ENCODE results near the gene QKI. TPM values are rescaled to one million over a fixed set of nuclear protein-coding genes. Genes with fewer than 3 reads are reported as not detected.

The QKI gene
- total RNA-seq, 3 donors from 2014 or later: 158 to 304 (median 172) TPM

GRCh38 chr6:163545370-163545769, 130.9 kb downstream of the QKI start:
- Histone ChIP-seq H3K4me1 (no peaks in the 10 kb centered on the region), H3K36me3 (no peaks in the 10 kb centered on the region), H3K27me3 (no peaks in the 10 kb centered on the region), H3K27ac (no peak overlapping the region), H3K9me3 (no peaks in the 10 kb centered on the region), H3K4me3 (no peak overlapping the region)
- no peak for DNase-seq (ENCODE audit: low spot score in 2 of 2)
- no peak for TF ChIP-seq POLR2A (IDR thresholded peaks at IDR 0.05)
- TF ChIP-seq POLR2AphosphoS5 (IDR thresholded peaks at IDR 0.05): no peak
- no peak for TF ChIP-seq CTCF (IDR thresholded peaks at IDR 0.05)
- intact Hi-C loops (cut with DNase I; ENCODE audit: low total_unique reads): no loop called here

- TF ChIP-seq CTCF (IDR thresholded peaks at IDR 0.05) (no peak), POLR2AphosphoS5 (IDR thresholded peaks at IDR 0.05) (no peak), POLR2A (IDR thresholded peaks at IDR 0.05) (no peak)
- Histone ChIP-seq H3K27ac (no peak overlapping the region), H3K4me1 (no peaks in the 10 kb centered on the region), H3K36me3 (no peaks in the 10 kb centered on the region), H3K27me3 (no peaks in the 10 kb centered on the region), H3K4me3 (no peak overlapping the region), H3K9me3 (no peaks in the 10 kb centered on the region)
- intact Hi-C loops (cut with DNase I; ENCODE audit: low total_unique reads): no loop called here
- no peak for DNase-seq (ENCODE audit: low spot score in 2 of 2)
These were observed 132.8 kb downstream of the QKI start for GRCh38 chr6:163547287-163547686.

DNA sequence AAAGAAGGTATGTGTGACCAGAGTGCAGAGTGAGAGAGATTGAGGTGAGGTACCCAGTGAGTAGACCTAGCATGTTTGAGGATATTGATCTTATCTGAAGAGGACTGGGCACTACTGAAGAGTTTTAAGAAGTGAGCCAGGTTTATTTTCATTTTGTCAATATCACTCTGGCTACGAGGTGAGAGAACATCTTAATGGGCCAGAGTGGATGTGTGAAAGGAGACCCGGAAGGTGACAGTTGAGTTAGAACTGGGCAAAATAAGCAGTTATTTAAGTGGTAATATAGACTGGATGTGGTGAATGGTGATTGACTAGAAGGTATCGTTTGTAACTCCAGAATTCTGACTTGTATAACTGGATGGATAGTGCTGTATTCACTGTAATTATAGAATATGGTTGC, 134.1 kb downstream of the QKI start:
- intact Hi-C loops (cut with DNase I; ENCODE audit: low total_unique reads): no loop called here
- no peak overlapping the region for H3K4me3 ChIP-seq
- TF ChIP-seq CTCF (IDR thresholded peaks at IDR 0.05) (no peak), POLR2AphosphoS5 (IDR thresholded peaks at IDR 0.05) (no peak), POLR2A (IDR thresholded peaks at IDR 0.05) (no peak)

DNA sequence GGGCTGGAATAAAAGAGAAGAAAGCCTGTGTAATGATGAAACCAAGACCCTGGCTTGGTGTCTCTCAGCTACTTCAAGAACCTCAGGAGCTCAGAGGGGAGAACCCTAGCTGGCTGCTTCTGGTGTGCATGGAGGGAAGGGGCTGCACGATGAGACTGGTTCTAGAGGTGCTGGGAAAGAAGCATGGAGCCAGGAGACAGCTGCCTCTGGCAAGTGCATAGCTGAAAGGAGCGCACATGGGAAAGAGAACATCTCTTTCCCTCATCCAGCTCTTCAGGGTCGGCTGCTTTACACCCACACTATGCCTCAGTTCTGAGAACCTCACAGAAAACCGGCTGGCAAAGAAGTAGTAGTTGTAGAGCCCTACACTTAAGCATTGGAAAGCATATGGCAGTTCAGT, 139.5 kb downstream of the QKI start:
- no peaks in the 10 kb centered on the region for H3K9me3 ChIP-seq
- DNase-seq (ENCODE audit: low spot score in 2 of 2): no peak
- no peak for TF ChIP-seq POLR2A (IDR thresholded peaks at IDR 0.05)
- no peak for TF ChIP-seq CTCF (IDR thresholded peaks at IDR 0.05)
- no peak for TF ChIP-seq POLR2AphosphoS5 (IDR thresholded peaks at IDR 0.05)
- no peak overlapping the region for H3K27ac ChIP-seq
- H3K4me3 ChIP-seq: no peak overlapping the region
- H3K4me1 ChIP-seq: no peaks in the 10 kb centered on the region
- intact Hi-C loops (cut with DNase I; ENCODE audit: low total_unique reads): loop anchor here (10.0 kb wide), 1 partner anchor 501 kb away; no protein-coding TSS in a partner anchor
- no peaks in the 10 kb centered on the region for H3K36me3 ChIP-seq
- H3K27me3 ChIP-seq: no peaks in the 10 kb centered on the region

More for the DNA sequence above, 134.1 kb downstream of the QKI start:
- Histone ChIP-seq H3K9me3 (no peaks in the 10 kb centered on the region), H3K4me1 (no peaks in the 10 kb centered on the region), H3K27me3 (no peaks in the 10 kb centered on the region), H3K36me3 (no peaks in the 10 kb centered on the region), H3K27ac (no peak overlapping the region)
- no peak for DNase-seq (ENCODE audit: low spot score in 2 of 2)

GRCh38 chr6:163554663-163555062, 140.1 kb downstream of the QKI start:
- Histone ChIP-seq H3K4me3 (no peak overlapping the region), H3K4me1 (no peaks in the 10 kb centered on the region), H3K27ac (no peak overlapping the region), H3K9me3 (no peaks in the 10 kb centered on the region), H3K36me3 (no peaks in the 10 kb centered on the region), H3K27me3 (no peaks in the 10 kb centered on the region)
- intact Hi-C loops (cut with DNase I; ENCODE audit: low total_unique reads): loop anchor here (10.0 kb wide), 1 partner anchor 500 kb away; no protein-coding TSS in a partner anchor
- DNase-seq (ENCODE audit: low spot score in 2 of 2): no peak
- no peak for TF ChIP-seq POLR2A (IDR thresholded peaks at IDR 0.05)
- TF ChIP-seq CTCF (IDR thresholded peaks at IDR 0.05): peak in 1 of 3 donors; percentile 18

Measured in breast epithelium (tissue), 4 donors.